HG02885 (cell line): Measurements from ENCODE around the gene DUSP16.

Experiments
- ATAC-seq: cut with Tn5 transposase; IDR thresholded peaks from one replicate; pipeline ENCODE4 v1.9.1; 2021; ENCODE audit warnings: mild to moderate bottlenecking; ENCODE audit not compliant: unreplicated experiment, poor library complexity

Gene DUSP16

GRCh38 chr12:12550277-12550676 lies 12.4 kb downstream of the DUSP16 start:
- no peak for ATAC-seq

GRCh38 chr12:12549426-12549825 lies 13.2 kb downstream of the DUSP16 start:
- ATAC-seq = no peak

- no peak for ATAC-seq
These were observed 13.9 kb downstream of the DUSP16 start for GRCh38 chr12:12548713-12549112.

GRCh38 chr12:12546314-12546772 lies 16.3 kb downstream of the DUSP16 start:
- ATAC-seq = no peak

GRCh38 chr12:12543959-12544358 lies 18.7 kb downstream of the DUSP16 start:
- ATAC-seq = no peak

- no peak for ATAC-seq
These were observed 19.7 kb downstream of the DUSP16 start for GRCh38 chr12:12542964-12543363.

- no peak for ATAC-seq
These were observed 20.4 kb downstream of the DUSP16 start for GRCh38 chr12:12542286-12542685.

- ATAC-seq = no peak
These were observed 20.9 kb downstream of the DUSP16 start for GRCh38 chr12:12541782-12542181.

- ATAC-seq = no peak
These were observed 22.2 kb downstream of the DUSP16 start for GRCh38 chr12:12540261-12541013.

GRCh38 chr12:12539028-12539810 lies 23.4 kb downstream of the DUSP16 start:
- ATAC-seq = no peak

- ATAC-seq = no peak
These were observed 24.1 kb downstream of the DUSP16 start for GRCh38 chr12:12538535-12538934.

- ATAC-seq = no peak
These were observed 25.2 kb downstream of the DUSP16 start for GRCh38 chr12:12537421-12537820.

- ATAC-seq = no peak
These were observed 27.7 kb downstream of the DUSP16 start for GRCh38 chr12:12534975-12535374.

- ATAC-seq = no peak
These were observed 28.3 kb downstream of the DUSP16 start for GRCh38 chr12:12534166-12534866.

GRCh38 chr12:12533238-12533829 lies 29.3 kb downstream of the DUSP16 start:
- no peak for ATAC-seq

- ATAC-seq = no peak
These were observed 31.5 kb downstream of the DUSP16 start for GRCh38 chr12:12531194-12531593.

- ATAC-seq = no peak
These were observed 32.8 kb downstream of the DUSP16 start for GRCh38 chr12:12529783-12530421.

- ATAC-seq = no peak
These were observed 34.0 kb downstream of the DUSP16 start for GRCh38 chr12:12528361-12529270.

GRCh38 chr12:12527820-12528296 lies 34.8 kb downstream of the DUSP16 start:
- no peak for ATAC-seq
